BLaER1 treated with 17β-estradiol and CSF1 and Interleukin-3, amounts not matched to agents 10 nM and 100 nM (cell line): Measurements from ENCODE around the gene DCTN2.

Experiments used
- H3K27ac ChIP-seq, 11 experiments: shearing (Covaris generic); formaldehyde crosslinking; 2 replicates each; pipeline ENCODE4 v1.8.1; 2022
- H3K27me3 ChIP-seq, 11 experiments: shearing (Covaris generic); formaldehyde crosslinking; 2 replicates each; pipeline ENCODE4 v1.8.1; 2022
- H3K36me3 ChIP-seq, 11 experiments: shearing (Covaris generic); formaldehyde crosslinking; 2 replicates each; pipeline ENCODE4 v1.8.1; 2022
- H3K4me1 ChIP-seq, 10 experiments: shearing (Covaris generic); formaldehyde crosslinking; 2 replicates each; pipeline ENCODE4 v1.8.1; 2022
- H3K4me2 ChIP-seq, 11 experiments: shearing (Covaris generic); formaldehyde crosslinking; 2 replicates each; pipeline ENCODE4 v1.8.1; 2022
- H3K4me3 ChIP-seq, 10 experiments: shearing (Covaris generic); formaldehyde crosslinking; 2 replicates each; pipeline ENCODE4 v1.8.1; 2022
- H3K9ac ChIP-seq, 11 experiments: shearing (Covaris generic); formaldehyde crosslinking; 2 replicates each; pipeline ENCODE4 v1.8.1; 2022
- H3K9me3 ChIP-seq, 11 experiments: shearing (Covaris generic); formaldehyde crosslinking; replicated peaks in 1 of 11; 2 replicates each; pipeline ENCODE4 v1.8.1; 2022
- H4K20me1 ChIP-seq, 11 experiments: shearing (Covaris generic); formaldehyde crosslinking; 2 replicates each; pipeline ENCODE4 v1.8.1; 2022
- Cebpa-rat ChIP-seq, 11 experiments: shearing (Covaris generic); IDR thresholded peaks; 2 replicates each; pipeline ENCODE4 v1.8.1; 2022

DCTN2 gene

DNA sequence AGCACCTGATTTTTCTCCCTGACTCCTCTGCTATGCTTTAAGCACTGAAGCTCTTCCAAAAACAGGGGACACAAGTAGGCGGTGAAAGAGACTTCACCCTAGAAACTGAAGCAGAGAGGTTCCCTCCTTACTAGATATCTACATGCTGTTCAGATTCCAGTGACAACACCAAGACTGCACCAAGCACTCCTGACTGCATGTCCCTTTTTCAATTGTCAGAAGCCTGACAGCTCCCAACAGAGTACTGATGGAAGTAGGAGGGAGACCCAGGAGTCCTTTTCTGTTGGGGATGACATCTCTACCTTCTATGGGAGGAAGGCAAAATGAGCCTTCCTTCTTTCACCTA, 10.4 kb downstream of the DCTN2 start:
- H3K4me1 ChIP-seq, result peaks cover 0 to 11% (median 0%) of the 10 kb centered on the region in 10 experiments; a peak in 3 of 20 replicates
- H3K27me3 ChIP-seq, result no peaks in the 10 kb centered on the region
- H3K9me3 ChIP-seq, result no peaks in the 10 kb centered on the region
- no peak overlapping the region for H3K27ac ChIP-seq
- peaks cover 0 to 67% (median 0%) of the 10 kb centered on the region in 11 experiments; a peak in 8 of 22 replicates for H4K20me1 ChIP-seq
- peaks cover 71 to 100% (median 91%) of the 10 kb centered on the region in 11 experiments for H3K36me3 ChIP-seq
- no peak overlapping the region for H3K4me3 ChIP-seq
- no peak overlapping the region for H3K9ac ChIP-seq
- TF ChIP-seq Cebpa-rat (IDR thresholded peaks at IDR 0.05), result no peak
- no peak overlapping the region for H3K4me2 ChIP-seq

DNA sequence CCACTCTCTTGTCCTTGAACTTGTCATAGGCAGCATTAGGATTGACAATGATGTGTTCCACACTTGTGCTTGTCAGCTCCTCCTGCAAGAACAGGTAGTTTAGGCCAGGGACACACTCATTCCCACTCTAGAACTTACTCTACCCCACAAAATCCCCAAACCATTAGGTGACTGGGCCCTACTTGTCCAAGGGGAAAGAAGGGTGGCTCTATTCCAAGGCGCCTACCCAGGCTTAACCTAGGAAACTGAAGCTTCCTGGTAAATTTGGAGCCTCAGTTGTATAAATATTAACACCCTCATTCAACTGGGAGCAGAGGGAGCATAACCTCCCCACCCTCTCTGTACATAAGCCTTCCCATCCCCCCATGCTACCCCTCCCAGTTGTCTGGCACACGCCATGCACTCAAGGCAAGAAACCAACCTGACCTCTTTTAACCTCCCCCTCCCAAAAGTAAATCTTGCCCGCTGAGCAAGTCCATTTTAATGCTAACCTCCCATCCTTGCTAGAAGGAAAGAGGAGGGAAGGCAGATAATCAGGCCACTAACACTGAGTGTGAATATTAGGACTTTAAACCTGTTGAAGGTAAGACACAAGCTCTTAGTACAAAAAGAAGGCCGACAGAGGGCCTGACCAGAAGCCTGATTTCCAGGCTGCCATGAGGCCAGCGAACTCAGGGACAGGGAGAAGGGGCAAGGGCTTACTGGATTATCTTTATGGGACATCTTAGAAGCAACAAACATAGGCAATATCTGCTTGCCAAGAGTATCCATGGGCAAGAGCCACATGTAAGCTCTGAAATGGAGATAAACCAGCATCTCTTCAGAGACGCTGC, 11.0 kb downstream of the DCTN2 start:
- peaks cover 0 to 69% (median 0%) of the 10 kb centered on the region in 11 experiments; a peak in 9 of 22 replicates for H4K20me1 ChIP-seq
- H3K27ac ChIP-seq, result no peak overlapping the region
- H3K4me2 ChIP-seq, result no peak overlapping the region
- peaks cover 0 to 11% (median 0%) of the 10 kb centered on the region in 10 experiments; a peak in 3 of 20 replicates for H3K4me1 ChIP-seq
- no peak overlapping the region for H3K4me3 ChIP-seq
- no peaks in the 10 kb centered on the region for H3K27me3 ChIP-seq
- peaks cover 72 to 100% (median 91%) of the 10 kb centered on the region in 11 experiments for H3K36me3 ChIP-seq
- H3K9ac ChIP-seq, result no peak overlapping the region
- TF ChIP-seq Cebpa-rat (IDR thresholded peaks at IDR 0.05), result no peak
- H3K9me3 ChIP-seq, result no peaks in the 10 kb centered on the region

DNA sequence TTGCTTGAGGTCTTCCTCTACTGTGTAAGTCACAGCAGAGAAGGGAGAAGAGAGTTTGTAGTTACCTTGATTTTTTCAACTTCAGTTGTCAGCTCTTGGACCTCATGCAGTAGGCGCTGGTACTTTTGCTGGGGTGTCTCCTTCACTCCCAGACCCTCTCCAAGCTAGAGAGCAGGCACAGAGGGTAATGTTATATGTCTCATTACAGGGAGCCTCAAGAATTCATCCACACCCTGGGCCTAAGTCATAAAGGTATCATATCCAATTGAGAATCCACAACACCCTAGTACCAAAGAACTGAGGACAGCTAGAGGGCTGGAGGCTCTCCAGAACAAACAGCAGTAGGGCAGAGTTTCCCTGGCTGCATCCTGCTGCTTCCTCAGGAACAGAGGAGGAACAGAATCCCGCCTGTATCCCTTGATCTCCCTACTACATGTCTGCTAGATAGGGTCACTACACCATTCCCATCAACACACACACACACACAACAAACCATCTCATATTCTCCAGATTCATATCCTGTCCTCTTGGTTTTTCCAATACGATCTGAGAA, 11.9 kb downstream of the DCTN2 start:
- Histone ChIP-seq H3K27me3 (no peaks in the 10 kb centered on the region), H3K27ac (no peak overlapping the region), H3K4me3 (no peak overlapping the region), H3K36me3 (peaks cover 74 to 100% (median 92%) of the 10 kb centered on the region in 11 experiments), H4K20me1 (peaks cover 0 to 75% (median 3%) of the 10 kb centered on the region in 11 experiments; a peak in 9 of 22 replicates), H3K4me2 (no peak overlapping the region), H3K9ac (no peak overlapping the region), H3K9me3 (no peaks in the 10 kb centered on the region), H3K4me1 (peaks cover 0 to 11% (median 0%) of the 10 kb centered on the region in 10 experiments; a peak in 2 of 20 replicates)
- TF ChIP-seq Cebpa-rat (IDR thresholded peaks at IDR 0.05), result no peak

DNA sequence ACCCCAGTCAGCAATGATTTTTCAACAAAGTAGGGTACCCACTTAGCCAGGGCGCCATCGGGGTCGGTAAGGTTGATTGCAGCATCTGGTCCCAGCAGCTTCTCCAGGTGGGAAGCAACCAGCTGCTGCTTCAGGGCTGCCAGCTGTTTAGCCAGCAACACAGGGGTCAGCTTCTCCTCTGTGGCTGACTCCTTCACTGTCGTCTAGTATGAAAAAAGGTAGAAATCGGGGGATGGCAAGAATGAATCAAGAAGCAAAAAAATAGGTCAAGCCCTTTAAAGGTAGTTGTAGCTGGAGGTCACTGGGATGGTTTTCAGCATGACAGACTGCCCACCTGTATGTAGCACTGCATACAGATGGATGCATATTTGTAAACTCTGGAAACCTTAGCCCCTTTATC, 12.7 kb downstream of the DCTN2 start:
- no peak for TF ChIP-seq Cebpa-rat (IDR thresholded peaks at IDR 0.05)
- Histone ChIP-seq H3K4me2 (no peak overlapping the region), H3K27me3 (no peaks in the 10 kb centered on the region), H4K20me1 (peaks cover 0 to 79% (median 8%) of the 10 kb centered on the region in 11 experiments; a peak in 11 of 22 replicates), H3K9ac (no peak overlapping the region), H3K9me3 (no peaks in the 10 kb centered on the region), H3K36me3 (peaks cover 80 to 100% (median 94%) of the 10 kb centered on the region in 11 experiments), H3K27ac (no peak overlapping the region), H3K4me1 (peaks cover 0 to 11% (median 0%) of the 10 kb centered on the region in 10 experiments; a peak in 2 of 20 replicates), H3K4me3 (no peak overlapping the region)

DNA sequence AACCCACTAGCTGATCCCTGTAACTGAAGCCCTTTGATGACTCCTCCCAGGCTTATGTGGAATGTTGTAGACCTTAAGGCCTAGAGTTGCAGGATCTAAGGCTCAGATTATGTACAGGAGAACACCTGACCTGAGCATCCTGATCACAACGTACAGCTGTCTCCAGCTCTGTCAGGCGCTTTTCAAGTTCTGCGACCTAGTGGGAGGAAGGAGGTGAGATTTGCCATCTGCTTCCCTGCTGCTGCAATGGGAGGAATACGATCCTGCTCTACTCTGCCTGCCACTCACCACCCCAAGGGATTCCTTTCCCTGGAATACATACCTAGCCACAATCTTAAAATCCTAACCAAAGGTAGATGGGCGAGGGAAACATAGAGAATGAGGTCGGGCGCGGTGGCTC, 13.9 kb downstream of the DCTN2 start:
- Histone ChIP-seq H3K4me1 (peaks cover 0 to 6% (median 0%) of the 10 kb centered on the region in 10 experiments; a peak in 1 of 20 replicates), H3K9me3 (no peaks in the 10 kb centered on the region), H3K27ac (no peak overlapping the region), H4K20me1 (peaks cover 0 to 80% (median 11%) of the 10 kb centered on the region in 11 experiments; a peak in 14 of 22 replicates), H3K4me2 (no peak overlapping the region), H3K9ac (no peak overlapping the region), H3K27me3 (no peaks in the 10 kb centered on the region), H3K36me3 (peaks cover 78 to 99% (median 95%) of the 10 kb centered on the region in 11 experiments), H3K4me3 (no peak overlapping the region)
- no peak for TF ChIP-seq Cebpa-rat (IDR thresholded peaks at IDR 0.05)

DNA sequence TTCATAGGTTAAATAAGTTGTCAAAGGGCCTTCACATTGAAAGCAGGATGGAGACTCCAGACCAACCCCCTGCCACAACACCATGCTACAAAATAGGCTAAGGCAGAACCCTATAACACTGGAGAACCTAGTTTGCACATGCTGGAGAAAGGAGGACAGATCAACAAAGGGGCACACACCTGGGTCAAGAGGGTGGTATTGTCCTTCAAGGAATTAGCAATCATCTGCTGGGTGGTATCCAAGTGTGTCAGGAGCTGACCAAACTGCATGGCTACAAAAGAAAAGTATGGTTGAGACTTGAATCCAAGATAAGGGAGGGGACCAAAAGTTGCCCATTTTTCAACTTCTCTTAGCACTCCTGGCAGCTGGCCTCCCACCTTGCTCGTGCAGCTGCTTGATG, 15.2 kb downstream of the DCTN2 start:
- Histone ChIP-seq H3K27me3 (no peaks in the 10 kb centered on the region), H3K27ac (no peak overlapping the region), H3K9ac (no peak overlapping the region), H3K4me1 (peaks cover 0 to 3% (median under 1%) of the 10 kb centered on the region in 10 experiments; a peak in 4 of 20 replicates), H3K4me2 (no peak overlapping the region), H4K20me1 (peaks cover 0 to 85% (median 18%) of the 10 kb centered on the region in 11 experiments; a peak in 16 of 22 replicates), H3K4me3 (no peak overlapping the region), H3K36me3 (peaks cover 87 to 99% (median 97%) of the 10 kb centered on the region in 11 experiments), H3K9me3 (no peaks in the 10 kb centered on the region)
- TF ChIP-seq Cebpa-rat (IDR thresholded peaks at IDR 0.05), result no peak

DNA sequence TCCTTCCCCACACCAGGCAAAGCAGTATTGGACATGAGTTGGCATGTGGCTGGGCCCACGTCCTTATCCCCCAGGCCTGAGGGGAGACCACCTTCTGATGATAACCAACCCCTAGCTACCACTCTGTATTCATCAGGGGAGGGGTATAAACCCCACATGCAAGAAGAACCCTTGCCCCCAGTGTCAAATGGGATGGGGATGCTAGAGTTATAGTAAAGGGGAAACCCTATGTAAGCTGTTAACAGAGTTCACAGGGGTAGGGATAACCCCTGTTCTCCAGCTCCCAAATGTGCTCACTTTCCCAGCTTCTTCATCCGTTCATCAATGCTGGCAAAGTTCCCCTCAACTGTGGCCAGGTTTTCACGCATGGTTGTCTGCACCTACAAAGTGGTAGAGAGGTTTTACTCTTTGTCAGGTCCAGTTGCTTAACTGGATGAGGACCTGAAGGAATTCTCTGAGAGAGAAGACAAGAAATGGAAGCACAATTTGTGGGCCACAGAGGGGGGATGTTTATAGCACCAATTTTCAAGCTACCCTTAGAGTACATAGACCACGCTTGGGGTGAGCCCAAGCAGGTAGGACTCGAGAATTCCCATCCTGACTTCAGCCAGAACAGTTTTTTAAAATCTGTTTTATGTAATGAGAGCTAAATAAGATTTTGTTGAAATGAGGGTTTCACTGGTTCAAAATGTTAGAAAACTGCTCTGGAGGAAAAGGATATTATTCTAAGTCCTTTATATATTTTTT, 16.4 kb downstream of the DCTN2 start:
- Histone ChIP-seq H3K36me3 (peaks cover 96 to 99% (median 98%) of the 10 kb centered on the region in 11 experiments), H3K27ac (no peak overlapping the region)
- TF ChIP-seq Cebpa-rat (IDR thresholded peaks at IDR 0.05), result no peak

DNA sequence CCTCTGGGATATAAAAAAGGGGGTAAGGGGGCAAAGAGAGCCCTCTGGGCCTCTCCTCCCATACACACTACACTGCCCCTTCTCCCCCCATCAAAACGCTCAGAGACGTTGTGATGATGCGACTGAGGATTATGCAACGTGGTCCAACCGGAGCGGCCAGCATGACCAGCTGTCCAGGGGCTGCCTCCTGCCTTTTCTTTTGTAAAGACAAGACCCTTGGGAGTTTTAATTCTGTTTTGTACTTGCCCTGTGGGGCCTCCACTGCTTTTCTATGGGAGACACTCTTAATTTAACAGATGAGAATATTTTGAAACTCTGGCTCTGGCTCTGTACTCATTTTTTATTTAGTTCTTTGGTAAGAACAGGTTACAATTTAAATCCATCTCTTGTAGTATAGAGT, 17.2 kb downstream of the DCTN2 start:
- H3K27me3 ChIP-seq, result no peaks in the 10 kb centered on the region
- H3K4me1 ChIP-seq, result peaks cover 14 to 22% (median 20%) of the 10 kb centered on the region in 10 experiments
- no peak overlapping the region for H3K9ac ChIP-seq
- TF ChIP-seq Cebpa-rat (IDR thresholded peaks at IDR 0.05), result no peak
- H3K4me2 ChIP-seq, result no peak overlapping the region
- peaks cover 7 to 85% (median 36%) of the 10 kb centered on the region in 11 experiments; a peak in 16 of 22 replicates for H4K20me1 ChIP-seq
- H3K9me3 ChIP-seq, result no peaks in the 10 kb centered on the region
- no peak overlapping the region for H3K4me3 ChIP-seq
- no peak overlapping the region for H3K27ac ChIP-seq
- H3K36me3 ChIP-seq, result peaks cover 94 to 99% (median 98%) of the 10 kb centered on the region in 11 experiments

More for the DNA sequence above, 16.4 kb downstream of the DCTN2 start:
- H4K20me1 ChIP-seq, result peaks cover 7 to 85% (median 28%) of the 10 kb centered on the region in 11 experiments; a peak in 16 of 22 replicates
- no peaks in the 10 kb centered on the region for H3K9me3 ChIP-seq
- peak overlapping the region in 2 of 11 experiments; percentile 7 to 20; a peak in 2 of 22 replicates for H3K9ac ChIP-seq
- no peak overlapping the region for H3K4me3 ChIP-seq
- no peaks in the 10 kb centered on the region for H3K27me3 ChIP-seq
- peaks cover 7 to 14% (median 12%) of the 10 kb centered on the region in 10 experiments; a peak in 17 of 20 replicates for H3K4me1 ChIP-seq
- no peak overlapping the region for H3K4me2 ChIP-seq
